ENCODE results near the gene HOXB8.
A peak's percentile ranks its signal among the peaks of the same experiment; 100 is the strongest.

Gene HOXB8

DNA sequence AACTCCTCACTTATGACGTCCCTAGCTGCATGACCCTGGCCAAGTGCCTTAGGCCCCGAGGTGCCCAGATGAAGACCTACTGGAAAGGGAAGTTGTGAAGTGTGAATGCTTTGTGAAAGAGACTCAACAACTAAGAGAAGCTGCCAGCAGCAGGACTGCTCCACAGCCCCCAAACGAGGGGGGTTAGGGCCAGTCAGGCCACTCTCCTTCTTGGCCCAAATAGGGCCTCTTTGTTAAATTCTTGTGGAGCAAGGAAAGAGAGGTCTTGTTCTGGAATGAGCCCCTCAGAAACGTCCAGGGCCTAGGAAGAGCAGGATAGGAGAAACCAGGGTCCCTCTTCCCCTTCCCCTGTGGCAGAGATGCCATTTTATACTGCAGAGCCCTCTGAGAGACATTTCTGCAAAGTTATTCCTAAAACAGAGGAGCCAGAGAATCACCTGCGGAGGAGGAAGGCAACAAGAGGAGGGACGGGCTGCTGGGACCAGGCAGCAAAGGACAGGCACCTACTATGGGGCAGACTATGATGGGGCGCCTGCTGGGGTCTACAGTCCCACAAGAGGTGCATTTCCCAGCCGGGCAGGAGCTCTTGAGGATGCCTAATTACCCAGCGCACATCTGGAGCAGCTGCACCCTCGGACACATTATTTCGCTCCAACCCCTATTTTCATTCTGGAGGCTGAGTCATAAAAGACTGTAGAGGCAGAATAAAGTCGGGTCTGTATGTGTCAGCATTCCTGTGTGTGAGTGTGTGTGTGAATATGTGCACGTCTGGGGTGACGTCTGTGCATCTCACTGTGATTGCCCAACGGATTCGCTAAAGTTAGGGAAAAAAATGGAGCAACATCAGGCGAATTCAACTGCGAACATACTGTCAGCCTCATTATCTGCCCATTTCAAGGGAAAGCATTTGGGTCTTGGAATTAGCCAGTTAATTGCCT, 22.5 kb upstream of the HOXB8 start:
- DNase-seq = no peak

DNA sequence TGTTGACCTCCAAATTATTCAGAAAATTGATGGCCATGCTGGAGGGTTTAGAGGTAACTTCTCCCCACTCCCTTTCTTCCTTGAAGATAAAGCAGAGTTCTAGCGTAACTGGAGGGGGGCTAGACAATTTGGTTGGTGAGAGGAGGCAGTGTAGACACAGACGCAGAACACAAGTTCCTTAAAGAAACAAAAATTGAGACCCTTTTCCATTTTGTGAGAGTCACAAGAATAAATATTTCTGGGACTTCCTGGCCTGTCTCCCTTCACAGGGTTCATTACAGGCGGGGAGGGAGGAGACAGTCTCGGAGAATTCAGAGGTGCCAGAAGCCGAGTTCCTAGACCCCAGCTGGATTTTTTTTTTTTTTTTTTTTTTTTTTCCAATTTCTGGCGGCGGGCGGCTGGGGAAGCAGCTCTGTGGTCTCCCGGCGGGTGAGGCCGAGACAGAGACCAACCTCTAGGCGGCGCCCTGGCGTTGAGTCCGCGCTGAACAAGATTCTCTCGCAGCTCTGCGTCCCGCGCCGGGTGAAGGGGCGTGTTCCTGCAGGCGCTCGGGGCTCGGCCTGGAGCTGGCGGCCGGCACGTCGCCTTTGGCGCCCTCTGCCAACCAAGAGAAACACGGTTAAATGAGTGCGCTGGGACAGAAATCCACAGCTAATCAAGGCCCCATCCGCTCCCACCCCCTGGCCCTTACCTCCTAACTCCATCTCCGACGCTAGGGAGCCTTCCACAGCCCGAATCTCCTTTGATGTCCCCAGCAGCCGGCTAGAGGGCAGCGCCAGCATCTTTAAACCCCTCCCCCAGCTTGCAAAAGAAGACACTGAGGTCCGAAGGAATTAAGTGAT, 21.3 kb upstream of the HOXB8 start:
- DNase-seq = peak; percentile 40

GRCh38 chr17:48634493-48635208, 19.6 kb upstream of the HOXB8 start:
- DNase-seq = no peak

- no peak for DNase-seq
Measured at GRCh38 chr17:48633266-48633677, 18.2 kb upstream of the HOXB8 start.

GRCh38 chr17:48632579-48633265, 17.6 kb upstream of the HOXB8 start:
- DNase-seq = no peak

DNA sequence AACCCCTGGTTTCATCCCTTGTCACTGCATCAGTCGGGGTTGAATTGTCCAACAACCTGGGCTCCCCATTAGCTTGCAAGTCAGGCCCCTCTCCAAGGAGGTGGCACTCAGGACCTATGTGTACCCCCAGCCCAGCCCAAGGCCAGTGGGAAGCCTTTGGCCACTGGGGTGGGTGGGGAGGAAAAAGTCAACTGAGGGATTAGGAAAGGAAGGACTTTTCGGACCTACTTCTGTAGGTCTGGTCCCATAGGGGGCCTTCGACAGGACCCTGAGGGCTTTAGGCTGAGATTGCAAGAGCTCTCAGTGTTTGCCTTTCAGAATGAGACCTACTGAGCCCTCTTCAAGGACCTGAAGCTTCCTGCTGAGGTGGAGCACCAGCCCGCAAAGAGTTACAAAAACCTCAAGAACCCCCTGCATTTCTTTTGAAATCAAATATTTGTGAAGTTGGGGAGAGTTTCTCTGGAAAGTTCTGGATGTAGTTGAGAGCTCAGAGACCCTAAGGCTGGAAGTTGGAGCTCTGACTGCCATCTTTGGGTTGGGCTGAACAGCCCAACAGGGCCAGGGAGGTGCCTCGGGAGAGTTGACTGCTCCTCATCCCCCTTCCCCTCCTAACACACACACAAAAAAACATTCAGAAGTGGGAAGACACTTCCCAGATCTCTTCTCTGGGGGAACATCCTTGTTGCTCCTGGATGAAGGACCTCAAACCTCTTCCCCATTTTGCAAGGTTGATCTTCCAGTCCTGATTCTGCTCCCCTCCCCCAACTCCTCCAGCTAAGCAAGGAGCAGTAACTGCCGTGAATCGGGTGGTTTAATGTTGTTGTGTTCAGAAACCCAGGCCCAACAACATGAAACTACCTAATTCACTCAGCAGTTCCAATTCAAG, 16.8 kb upstream of the HOXB8 start:
- no peak for DNase-seq

DNA sequence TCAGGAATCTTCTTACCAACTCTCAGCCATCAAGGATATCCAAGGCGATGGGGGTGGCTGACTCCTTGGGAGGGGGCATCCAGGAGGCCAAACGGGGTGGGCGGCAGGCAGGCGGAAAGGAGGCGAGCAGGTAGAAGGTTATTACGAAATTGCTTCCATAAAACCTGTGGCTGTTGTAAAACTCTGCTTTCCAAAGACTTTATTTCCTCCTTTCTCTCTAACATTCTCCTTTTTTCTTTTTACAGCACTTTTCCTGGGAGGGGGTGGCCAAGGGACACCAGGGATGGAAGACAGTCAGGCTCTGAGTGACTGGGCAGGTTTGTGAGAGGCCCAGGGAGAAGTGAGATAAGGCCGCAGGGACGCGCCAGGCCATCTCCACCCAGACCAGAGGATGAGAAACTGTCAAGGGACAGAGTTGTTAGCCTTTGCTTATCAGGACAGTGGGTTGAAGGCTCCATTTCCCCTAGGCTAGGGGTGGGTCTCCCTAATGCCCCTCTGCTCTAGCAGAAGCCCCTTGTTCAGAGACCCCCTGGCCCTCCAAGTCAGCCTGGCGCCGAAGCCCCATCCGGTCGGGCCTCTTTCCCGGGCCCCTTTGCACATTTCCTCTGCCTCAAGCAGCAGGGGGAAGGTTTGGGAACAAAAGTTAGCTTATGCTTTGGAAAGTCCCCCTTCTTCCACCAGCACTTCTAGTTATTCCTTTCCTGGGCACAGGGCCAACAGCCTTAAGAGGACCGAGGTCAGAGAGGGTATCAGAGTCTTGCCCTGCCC, 16.0 kb upstream of the HOXB8 start:
- no peak for DNase-seq

DNA sequence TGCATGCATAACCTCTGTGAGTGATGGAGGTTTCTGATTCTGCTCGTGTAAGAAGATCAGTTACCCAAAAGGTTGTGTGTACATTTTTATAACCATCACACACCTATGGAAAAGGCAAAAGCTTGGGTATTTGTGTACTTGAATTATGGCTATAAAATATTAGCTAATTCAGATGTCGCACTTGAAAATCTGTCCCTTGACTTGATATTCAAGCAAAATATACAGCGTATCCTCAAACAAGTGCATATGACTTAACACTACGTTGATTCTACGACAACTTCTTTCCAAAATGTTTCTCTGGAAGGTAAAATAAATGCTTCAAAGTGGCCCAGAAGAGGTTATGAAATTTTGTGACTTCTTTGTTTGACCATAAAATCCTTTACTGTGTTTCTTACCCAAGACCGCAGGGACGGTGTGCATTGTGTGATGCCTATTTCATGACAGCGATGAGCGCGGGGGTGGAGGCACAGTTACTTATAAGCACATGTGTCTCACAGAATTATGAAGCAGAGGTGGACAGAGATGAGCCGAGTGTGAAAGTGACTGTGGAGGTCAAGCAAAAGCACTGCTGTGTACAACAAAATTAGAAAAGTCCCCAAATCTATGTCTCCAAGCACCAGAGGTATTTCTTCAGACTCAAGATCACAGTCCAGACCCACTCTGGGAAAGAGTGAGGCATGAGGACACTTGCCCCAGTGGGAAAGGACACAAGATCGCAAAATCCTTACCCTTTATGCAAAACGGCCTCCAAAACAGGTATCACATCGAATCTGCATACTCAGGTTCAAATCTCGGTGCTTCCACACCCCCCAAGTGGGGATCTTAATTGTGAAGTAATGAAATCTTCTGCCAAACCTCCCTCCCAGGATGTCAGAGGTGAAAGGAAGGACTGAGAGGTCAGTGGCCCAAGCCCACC, 15.2 kb upstream of the HOXB8 start:
- DNase-seq = no peak

- DNase-seq = no peak
Measured at GRCh38 chr17:48629411-48629759, 14.3 kb upstream of the HOXB8 start.

GRCh38 chr17:48628649-48629410, 13.7 kb upstream of the HOXB8 start:
- DNase-seq = no peak

DNA sequence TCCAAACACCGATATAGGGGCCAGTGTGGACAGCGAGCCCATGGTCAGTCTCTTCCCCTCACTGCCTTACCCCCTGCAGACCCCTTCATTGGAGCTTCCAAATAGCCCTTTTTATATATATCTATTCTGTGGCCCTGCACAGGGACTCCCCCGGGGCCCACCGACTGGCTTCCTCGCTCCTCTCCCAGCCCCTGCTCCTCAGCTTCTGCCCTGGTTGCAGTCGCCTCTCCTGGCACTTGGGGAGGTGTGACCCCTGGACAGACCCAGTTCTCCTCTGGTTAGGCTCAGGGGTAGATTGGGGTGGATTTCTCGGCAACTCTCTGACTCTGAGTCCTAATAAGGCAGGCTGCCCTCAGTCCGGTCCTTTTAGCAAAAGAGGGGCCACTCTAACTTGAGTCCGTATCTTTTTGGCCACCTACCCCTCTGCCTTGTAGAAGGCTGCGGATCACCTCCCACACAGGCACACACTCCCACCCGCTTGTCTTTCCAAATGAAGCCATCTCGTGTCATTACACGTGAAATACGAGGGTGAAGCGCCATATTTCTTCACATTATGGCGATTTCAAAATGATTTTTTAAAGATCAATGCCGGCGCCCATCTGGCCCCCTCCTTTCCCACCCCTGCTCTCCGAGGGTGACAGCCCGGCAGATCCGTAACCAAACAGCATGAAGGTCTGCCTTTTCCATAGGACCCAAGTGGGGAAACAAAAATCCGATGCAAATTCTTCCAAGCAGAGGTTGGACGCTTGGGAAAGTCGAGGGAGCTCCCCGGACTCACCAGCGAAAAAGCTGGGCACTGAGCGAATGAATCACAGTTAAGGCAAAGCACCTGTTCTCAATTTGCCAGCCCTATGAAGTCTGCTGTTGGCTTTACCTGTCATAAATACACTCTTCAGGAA, 12.8 kb upstream of the HOXB8 start:
- DNase-seq = no peak

- DNase-seq = no peak
Measured at GRCh38 chr17:48627118-48627597, 12.1 kb upstream of the HOXB8 start.

GRCh38 chr17:48626245-48627117, 11.4 kb upstream of the HOXB8 start, which contains the start of gene HOXB9:
HOXB9 (minus strand) TSS chr17:48626358; CDS start chr17:48626269, 89 bp downstream.
- no peak for DNase-seq

- DNase-seq = no peak
Measured at GRCh38 chr17:48625495-48626244, 10.6 kb upstream of the HOXB8 start.

Data from DMS 273 treated with DMSO at 0.1 percent for 48 hours (cell line).